NCI-H774 (cell line): Measurements from ENCODE around the gene ATXN10.
"Not testable (repeated sequence)": the region's sequence is repeated elsewhere in the genome, so short reads cannot be mapped to it uniquely, and the experiment has no call there.

ENCODE experiments used
- DNase-seq: peaks from one replicate; lab custom pipeline; 2025; lab: John Stamatoyannopoulos, UW

ATXN10 gene

GRCh38 chr22:45644714-45645113, 26.9 kb upstream of the ATXN10 start:
- no peak for DNase-seq

- no peak for DNase-seq
Observed at GRCh38 chr22:45645150-45645525, 26.5 kb upstream of the ATXN10 start.

GRCh38 chr22:45645526-45646414, 25.9 kb upstream of the ATXN10 start:
- DNase-seq = peak; percentile 20

- no peak for DNase-seq
Observed at GRCh38 chr22:45647532-45648225, 24.0 kb upstream of the ATXN10 start.

- DNase-seq = no peak
Observed at GRCh38 chr22:45648301-45649117, 23.1 kb upstream of the ATXN10 start.

- DNase-seq = no peak
Observed at GRCh38 chr22:45649809-45650208, 21.8 kb upstream of the ATXN10 start.

- DNase-seq = no peak
Observed at GRCh38 chr22:45650721-45651120, 20.9 kb upstream of the ATXN10 start.

- DNase-seq = no peak
Observed at GRCh38 chr22:45651931-45652528, 19.6 kb upstream of the ATXN10 start.

GRCh38 chr22:45656577-45656976, 15.1 kb upstream of the ATXN10 start:
- DNase-seq = no peak

- no peak for DNase-seq
Observed at GRCh38 chr22:45657701-45658100, 13.9 kb upstream of the ATXN10 start.

- no peak for DNase-seq
Observed at GRCh38 chr22:45664136-45664646, 7.4 kb upstream of the ATXN10 start.

GRCh38 chr22:45667486-45667885, 4.1 kb upstream of the ATXN10 start:
- no peak for DNase-seq

- DNase-seq = not testable (repeated sequence)
Observed at GRCh38 chr22:45670363-45670762, 1.3 kb upstream of the ATXN10 start.

GRCh38 chr22:45670981-45671782, 452 bp upstream of the ATXN10 start:
- no peak for DNase-seq

GRCh38 chr22:45672564-45673481, 1.2 kb downstream of the ATXN10 start:
- no peak for DNase-seq

- DNase-seq = no peak
Observed at GRCh38 chr22:45673482-45674175, 2.0 kb downstream of the ATXN10 start.

GRCh38 chr22:45676024-45676423, 4.4 kb downstream of the ATXN10 start:
- no peak for DNase-seq

GRCh38 chr22:45677063-45677462, 5.4 kb downstream of the ATXN10 start:
- no peak for DNase-seq
